ENCODE measurements around the gene ARHGEF4.

The ARHGEF4 gene

DNA sequence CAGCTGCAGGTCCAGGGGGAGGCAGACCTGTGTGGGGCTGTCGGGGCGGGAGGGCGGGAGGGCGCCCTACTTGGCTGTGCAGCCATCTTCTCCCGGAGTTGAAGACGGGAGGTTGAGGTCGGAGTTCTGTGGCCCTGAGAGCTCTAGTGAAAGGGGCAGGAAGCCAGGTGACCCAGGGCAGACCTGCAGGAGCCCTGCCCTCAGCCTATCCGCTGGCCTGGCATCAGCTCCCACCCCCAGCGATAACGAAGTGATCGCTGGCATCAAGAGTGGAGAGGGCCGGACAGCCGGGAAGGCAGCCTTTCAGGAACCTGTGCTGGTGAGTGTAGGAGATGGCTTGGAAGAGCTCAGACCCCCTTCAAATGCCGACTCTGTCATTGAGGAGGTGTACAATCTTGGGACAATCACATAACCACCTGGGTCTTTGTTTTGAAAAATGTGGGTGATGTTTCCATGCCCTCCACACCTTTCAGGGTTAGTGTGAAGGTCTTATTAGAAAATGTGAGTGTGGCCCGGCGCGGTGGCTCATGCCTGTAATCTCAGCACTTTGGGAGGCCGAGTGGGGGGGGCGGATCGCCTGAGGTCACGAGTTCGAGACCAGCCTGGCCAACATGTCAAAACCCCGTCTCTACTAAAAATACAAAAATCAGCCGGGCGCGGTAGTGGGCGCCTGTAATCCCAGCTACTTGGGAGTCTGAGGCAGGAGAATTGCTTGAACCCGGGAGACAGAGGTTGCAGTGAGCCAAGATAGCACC is 1.3 kb downstream of the ARHGEF4 start:
- DNase-seq: no peak

DNA sequence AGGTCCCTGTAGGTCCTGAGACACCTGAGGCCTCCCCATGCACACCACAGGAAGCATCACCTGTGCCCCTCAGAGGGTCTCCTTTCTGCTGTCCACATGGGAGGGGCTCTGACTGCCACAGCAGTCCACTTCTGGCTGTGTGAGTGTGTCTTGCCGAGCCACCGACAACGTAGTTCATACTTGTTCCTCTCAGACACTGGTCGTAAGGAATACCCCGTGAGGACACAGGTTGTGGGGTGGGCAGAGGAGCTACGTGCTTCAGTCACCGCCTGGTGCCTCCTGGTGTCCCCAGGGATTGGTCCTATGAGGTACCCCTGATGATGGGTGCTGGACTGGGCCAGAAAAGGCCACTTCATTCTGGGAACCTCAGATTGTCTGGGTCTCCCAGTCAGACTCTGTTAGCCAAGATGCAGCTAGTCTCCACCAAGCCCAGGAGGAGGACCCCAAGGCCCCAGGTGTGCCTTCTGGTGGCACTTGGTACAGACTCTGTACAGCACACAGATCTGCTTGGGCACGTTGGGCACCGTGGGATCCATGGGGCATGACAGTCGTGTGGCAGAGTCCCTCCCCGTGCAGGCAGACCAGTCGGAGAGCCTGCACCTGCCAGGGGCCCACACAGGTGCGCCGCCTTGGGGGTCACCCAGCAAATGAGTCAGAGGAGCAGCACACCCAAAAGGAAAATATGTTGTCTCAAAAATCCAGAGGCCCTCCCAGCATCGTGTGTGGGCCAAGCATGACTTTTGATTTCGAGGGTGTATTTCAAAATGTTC is 2.5 kb downstream of the ARHGEF4 start:
- DNase-seq: no peak

DNA sequence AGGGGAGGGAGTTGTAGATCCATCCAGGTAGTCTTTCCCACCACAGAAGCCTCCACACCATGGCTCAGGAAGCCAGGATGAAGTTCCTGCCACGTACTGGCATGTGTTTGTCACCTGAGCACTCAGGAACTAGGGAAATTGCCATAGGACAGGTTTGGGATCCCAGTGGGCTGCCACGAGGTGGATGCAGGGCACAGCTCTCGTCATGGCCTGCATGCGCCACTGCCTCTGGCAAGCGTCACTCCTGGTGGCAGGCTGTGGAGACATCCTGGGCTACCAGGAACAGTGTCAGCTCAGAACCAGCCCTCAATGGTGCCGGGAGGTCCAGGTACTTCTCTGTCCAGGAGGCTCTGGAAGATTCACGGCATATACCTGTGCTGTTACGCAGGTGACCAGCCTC is 3.8 kb downstream of the ARHGEF4 start:
- no peak for DNase-seq

DNA sequence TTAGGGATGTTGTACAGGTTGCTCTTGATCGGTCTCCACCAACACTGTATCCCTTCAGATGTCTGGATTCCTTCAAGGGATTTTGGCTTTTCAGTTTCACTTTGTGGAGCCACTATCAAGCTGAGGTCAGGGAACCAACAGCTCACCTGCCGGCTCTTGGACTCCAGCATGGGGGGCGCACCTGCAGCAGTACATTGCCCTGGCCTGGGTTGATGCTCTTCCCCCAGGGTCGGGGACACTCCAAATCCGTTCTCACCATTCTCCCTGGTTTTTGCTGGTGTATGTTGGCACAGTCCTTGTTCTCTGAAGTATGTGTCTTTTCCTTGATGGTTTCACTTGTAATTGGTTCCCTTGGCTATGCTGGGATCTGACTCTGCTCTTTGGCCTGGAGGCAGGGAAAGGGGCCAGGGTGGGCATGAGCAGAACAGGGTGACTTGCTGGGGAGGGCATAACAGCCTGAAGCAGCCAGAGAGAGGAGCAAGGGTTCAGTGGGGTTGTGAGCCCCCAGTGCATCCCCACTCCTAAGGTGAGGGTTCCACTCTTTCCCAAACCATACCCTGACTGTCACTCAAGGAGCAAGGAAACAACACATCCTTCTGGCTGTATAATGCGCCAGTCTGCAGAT is 5.1 kb downstream of the ARHGEF4 start:
- DNase-seq: no peak

DNA sequence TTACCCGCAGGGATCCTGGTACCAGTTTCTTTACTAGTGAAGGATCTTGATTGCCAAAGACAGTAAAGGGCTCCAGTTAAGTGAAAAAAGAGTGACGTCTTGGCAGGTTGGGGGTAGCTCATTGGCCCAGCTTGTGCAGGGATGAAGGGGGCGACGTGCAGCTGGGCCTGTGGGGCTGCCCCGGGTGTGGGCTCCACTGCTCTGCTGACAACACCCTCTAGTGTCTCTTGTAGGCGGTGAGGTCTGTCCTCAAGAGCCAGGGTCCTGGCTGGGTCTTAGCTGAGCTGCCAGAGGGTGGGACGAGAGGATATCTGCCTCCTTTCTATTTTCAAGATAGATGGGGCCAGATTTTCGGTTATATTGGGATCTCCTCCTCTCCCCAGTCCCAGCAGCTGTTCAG is 6.1 kb downstream of the ARHGEF4 start:
- DNase-seq: no peak

DNA sequence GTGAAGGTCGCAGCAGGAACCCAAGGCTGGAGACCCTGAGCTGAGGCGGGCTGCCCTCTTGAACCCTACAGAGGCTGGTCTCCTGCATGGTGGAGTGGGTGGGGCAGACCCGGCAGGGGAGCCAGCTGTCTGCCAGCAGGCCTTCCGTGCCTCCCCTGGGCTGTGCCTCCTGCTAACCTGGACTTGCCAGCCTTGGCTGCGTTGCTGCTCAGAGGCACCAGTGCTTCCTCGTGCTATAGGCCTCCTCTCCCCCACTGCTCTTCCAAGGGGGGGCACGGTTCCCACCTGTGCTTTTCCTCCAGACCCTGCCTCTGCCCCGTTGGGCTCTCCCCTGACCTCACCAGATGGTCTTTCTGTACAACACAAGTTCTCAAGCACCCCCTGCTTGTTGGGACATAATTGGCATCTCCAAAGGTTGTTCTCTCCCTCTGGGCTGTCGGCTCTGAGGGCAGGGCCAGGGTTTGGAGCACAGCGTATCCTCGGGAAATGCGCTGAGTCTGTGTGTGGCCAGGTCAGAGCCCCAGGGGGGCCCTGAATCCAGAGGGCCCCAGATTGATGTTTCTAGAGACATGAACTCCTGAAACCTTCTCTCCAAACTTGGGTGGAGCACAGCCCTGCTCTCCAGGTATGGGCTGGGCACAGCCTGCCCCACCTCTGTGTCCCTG is 6.7 kb downstream of the ARHGEF4 start:
- DNase-seq: no peak

DNA sequence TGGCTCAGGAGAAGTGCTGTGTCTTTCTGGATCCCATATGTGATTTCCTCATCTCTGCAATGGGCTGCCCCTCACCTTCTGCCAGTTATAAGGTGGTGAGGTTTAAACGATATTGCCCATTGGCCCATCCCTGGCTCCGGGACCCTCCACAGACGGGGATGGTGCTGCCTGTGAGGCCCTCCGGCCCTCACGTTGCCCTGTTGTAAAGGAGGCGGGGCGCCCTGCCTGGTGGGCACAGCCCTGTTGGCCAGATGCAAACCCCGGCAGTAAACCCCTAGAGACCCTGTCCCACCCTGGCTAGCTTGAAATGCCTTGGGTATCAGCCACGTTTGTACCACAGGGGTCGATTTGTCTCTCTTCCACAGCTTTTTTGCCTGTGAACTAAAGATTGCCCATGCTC is 7.4 kb downstream of the ARHGEF4 start:
- DNase-seq: no peak

DNA sequence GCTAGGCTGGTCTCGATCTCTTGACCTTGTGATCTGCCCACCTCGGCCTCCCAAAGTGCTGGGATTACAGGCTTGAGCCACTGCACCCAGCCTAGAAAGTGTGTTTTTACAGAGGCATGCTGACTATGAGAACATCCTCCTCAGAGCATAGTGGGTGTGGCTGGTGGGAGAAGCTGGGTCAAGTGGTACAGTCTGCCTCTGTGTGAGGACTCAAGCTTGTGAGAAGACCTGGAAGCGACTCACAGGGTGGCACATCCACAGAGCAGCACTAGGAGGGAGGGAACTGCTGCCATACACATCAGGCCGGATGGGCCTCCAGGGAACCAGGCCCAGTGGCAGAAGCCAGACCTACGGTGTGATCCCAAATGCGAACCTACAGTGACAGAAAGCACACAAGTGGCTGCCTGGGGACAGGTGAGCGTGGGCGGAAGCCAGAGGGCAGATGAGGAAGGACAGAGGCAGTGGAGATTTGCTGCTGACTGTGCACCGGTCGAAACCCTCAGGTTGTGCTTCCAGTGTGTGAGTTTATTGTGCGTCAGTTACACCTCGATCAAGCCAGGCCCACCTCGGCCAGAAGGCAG is 8.9 kb downstream of the ARHGEF4 start:
- DNase-seq: no peak

DNA sequence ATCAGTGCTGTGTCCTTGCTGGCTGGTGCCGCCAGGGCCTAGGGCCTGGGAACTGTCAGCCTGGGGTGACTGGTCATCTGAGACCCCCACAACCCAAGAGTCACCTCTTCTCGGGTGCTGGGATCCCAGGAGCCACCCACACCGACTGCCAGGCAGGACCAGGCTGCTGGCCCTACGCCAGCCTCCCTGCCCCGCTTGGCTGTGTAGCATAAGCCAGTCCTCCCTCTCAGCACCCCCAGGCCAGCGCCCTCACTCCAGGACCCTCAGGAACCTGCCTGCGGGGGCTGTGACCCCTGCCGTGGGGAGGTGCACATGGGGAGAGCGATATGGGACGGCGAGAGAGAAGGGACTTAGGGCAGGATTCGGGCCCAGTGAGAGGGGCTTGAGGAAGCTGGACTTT is 9.5 kb downstream of the ARHGEF4 start:
- no peak for DNase-seq

DNA sequence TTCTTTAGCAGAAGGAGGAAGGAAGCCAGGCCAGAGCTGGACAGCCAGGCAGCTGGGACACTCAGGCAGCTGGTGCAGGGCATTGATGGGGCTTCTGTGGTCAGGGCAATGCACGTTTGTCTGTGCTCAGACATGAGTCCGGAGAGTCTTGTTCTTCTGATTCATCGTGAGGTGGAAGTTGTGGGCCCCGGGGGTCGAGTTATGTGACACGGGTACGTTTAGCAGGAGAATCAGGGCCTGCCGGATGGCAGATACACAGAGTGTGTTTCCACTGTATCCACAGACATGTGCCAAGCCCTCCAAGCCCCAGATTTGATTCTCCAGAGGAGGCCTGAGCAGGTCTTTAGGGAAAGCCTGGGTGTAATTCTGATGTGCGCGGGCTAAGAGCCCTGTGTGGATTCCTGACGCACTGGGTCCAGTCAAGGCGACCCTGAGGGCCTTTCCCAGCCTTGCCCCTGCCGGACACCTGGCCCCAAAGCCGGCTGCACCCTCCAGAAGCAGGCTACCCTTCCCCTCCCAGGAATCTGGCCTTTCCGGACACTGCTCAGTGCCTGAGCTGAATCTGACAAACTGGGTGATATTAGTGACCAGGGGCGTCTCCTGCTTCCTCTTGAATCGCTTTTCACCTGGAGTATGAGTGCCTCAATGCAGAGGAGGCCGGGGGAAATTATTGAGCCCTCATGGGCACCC is 10.1 kb downstream of the ARHGEF4 start:
- DNase-seq: no peak

DNA sequence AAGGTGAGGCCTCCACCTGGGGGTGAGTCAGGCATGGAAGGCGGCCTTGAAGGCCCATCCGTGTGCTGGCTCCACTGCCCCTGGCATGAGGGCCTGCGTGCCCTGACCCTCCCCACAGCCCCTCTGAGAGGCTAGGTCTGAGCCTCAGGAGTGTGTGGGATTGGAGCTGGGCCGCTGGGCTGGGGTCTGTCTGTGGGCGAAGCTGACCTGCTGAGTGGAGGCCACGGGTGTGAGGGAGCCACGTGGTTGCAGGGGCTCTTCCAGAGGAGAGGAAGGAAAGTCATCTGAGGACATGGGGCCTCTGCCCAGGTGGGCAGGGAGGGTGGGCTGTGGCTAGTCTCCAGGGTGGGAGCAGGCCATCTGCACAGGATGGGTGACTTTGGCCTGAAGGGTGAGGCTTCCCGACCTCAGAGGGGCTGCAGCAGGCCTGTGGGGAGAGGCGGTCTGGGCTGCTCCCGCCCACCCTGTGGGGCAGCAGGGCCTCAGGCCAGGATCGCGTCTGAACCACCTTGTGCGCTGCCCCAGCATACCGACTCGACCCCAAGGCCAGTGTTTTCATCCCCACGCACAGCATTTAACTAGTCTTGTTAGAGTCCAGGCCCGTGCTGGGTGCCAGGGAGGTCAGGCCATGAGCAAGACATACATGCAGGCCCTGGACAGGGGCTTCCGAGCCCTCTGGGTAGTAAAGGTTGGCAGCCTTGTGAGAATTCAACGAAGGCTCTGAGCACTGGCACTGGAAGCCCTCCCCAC is 11.2 kb downstream of the ARHGEF4 start:
- DNase-seq: no peak

DNA sequence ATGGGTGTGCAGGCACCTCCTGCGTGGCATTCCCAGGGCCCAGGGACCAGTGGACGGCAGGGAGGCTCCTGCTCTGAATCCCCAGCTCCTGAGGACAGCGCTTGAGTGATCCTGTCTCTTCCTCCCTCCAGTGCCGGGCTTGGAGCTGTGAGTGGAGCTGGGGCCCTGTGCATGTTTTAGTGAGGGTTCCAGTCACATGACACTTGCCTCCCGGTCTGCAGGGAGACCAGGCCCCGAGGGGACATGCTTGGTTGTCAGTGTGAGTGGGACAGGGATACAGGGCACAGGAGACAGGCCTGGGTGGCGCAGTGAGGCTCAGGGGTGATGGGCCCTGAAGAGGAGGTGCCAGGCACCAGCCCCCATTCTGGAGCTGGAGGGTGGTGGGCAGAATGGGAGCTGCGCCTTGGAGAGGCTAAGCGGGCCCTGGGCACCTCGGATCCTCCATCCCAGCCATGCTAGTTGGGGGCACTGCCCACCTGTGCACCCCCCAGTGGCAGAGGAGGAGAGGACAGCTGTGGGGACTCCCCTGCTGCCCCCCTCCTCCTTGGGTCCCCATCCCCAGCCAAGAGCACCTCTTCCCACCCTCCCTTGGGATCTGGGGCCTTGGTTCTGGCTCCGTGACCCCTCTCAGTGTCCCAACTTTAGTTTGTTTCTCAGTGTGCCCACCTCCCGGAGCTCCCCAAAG is 12.0 kb downstream of the ARHGEF4 start:
- no peak for DNase-seq

DNA sequence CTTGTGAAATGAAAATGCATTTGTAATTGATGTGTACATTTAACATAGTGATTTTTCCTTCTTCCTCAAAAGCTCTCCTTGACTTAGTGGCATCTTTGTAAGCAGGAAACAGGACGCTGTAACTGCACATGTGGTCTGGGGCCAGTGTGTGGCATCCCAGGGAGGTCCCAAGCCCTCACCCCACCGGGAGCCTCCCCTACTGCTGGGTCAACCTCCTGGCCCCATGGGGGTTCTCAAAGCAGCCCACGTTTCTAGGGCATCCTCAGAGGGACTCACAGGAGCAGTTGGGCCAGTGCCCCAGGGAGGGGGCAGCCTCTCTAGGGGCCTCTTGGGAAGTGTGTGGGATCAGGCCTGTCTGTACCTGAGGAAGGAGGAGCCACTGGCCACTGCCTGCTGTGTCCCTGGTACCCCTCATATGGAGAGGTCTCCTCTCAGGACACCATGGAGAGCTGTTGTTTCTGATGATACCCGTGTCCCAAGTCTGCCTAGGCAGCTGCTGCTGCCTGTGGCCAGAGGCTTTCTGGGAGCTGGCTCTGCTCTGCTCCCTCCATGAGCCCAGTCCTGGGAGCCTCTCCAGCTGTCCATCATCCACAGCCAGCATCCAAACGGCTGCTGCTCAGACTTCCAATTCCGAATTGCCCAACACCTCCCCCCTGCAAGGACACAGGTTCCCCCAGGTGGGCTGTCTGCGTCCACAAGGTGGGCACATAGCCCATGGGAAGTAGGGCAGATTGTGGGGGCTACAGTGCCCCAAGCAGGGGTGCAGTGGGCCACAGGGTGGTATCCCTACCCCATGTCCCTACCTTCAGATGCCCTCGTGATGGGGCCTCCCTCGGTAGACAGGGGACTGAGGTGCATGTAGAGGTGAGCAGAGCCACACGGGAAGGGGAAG is 13.4 kb downstream of the ARHGEF4 start:
- no peak for DNase-seq

DNA sequence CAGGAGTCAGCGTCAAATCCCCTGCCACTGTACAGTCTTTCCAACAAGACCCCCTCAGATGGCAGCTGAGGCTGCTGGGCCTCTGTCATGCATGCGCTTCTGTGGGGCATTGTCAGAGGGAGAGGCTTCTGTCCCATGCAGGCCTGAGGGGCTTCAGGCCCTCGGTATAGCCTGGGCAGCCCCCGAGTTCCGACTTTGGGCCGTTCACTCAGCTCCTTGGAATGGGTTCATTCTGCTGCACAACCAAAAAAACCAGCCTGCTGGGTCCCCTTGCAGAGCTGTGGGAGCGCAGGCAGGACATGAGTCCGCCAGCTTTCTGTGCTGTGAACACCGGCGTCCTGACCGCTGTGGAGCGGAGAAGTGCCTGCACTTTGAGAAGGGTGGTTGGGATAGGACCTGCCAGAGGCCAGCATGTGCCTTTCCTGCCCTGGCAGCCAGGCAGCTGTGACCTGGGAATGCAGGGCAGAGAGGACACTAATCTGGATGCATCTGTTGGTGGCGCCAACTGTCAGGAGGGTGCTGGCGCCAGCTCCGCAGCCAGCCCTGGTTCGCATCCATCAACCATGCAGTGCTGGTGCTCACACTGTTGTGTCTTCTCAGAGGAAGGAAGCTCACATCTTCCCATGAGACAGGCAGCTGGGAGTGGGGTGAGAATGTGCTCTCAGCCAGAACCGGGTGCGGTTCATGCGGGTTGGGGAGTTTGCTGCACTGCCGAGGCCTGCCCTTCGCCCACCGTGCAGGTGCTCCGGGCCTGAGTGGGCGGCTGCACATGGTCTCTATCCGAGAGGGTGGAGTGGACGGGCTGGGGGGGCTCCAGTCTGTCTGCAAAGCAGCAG is 14.3 kb downstream of the ARHGEF4 start:
- no peak for DNase-seq

DNA sequence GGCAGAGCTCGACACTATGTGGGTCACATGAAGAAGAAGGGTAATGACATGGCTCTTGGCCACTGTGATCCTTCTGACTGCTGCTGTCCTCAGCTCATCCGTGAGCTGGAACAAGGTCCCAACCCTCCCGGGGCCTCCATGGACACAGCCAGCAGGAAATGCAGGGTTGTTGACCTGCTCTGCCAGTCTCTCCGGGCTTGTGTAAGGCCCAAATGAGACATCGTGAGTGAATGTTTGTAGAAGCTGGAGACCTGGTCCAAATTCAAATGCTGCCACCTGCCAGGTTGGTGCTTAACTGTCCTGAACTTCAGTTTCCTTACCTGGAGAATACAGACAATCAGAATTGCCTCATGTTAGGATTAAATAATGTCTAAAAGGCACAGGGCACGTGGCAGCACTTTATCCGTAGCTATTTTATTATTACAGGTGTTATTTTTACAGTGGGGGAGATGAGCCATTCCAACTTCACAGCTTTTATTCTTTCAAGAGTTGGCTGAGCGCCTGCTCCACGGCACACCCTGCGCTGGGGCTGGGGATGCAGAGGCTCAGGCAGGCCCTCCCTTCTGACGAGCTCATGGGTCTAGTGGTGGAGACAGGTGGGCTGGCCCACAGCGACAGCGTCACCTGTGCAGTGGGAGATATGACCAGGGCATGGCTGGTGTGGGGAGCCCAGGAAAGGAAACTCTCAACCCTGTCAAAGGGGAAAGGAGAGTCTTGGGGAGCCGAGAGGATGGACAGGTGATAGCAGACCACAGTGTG is 15.1 kb downstream of the ARHGEF4 start:
- DNase-seq: no peak

DNA sequence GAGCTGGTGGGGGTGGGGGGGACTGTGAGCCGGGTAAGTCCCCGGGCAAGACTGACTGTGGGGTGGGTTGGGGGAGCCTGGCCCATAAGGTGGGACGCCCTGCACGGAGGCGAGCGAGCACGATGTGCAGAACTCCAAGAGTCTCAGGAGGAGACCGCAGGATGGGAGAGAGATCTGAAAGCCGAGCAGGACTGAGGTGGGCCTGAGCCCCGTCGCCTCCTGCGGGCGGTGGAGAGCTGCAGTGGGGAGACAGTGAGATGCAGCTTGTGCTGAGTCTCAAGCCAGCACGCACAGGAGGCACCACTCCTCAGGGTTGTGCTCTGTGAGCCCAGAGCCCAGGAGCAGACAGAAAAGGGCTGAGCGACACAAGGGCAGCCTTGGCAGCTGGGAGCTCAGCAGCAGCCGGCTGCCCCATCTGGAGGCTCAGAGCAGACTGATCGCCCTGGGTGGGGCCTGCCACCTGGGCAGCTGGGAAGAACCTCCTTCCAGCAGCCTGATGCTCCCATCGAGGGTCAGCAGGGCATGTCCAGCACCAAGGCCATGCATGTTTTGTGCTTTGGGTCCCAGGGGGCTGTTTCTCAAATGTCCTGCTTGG is 15.9 kb downstream of the ARHGEF4 start:
- DNase-seq: no peak

DNA sequence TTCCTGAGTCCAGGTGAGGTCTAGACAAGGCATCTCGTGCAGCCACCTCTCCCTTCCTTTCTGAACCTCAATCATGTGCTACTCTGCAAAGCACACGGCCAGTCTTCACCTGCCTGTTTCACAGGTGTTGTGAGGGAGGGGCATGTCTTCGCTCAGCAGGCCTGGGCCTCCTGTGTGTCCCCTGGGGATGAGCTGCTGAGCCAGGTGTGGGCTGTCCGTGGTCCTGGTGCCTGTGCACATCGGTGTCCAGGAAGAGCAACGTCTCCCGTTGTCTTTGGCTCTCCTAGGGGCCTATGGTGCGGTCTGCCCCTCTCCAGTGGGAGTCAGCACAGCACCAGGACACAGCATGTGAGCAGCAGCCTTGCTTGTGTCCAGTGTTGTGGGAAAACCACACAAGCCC is 16.7 kb downstream of the ARHGEF4 start:
- DNase-seq: no peak

DNA sequence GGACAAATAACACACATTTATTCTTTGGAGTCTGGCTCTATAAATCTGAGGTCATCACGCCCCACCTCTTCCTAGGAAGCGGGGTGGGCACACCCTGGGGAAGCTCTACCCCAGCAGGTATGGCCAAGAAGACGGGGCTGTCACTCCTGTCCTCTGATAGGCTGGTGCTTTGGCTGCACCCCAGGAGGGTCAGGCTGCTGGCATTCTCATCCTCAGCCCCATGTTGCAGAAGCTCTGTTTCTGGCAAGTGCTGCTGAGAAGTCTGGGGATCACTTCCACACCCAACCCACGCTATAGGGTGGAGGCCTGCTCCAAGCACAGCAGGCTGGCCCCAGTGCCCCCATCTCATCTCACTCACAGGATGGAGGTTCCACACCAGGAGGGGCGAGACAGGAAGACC is 17.6 kb downstream of the ARHGEF4 start:
- DNase-seq: no peak
